Measurements from ENCODE around the gene IVL. TPM values are rescaled to one million over a fixed set of nuclear protein-coding genes. Genes with fewer than 3 reads are reported as not detected.

Gene IVL
- total RNA-seq, 1 donor from 2014 or later: not detected

- Histone ChIP-seq H3K27me3 (ENCODE audit: control insufficient read depth in 3 of 3, insufficient read depth in 3 of 3, low read length in 3 of 3) (no peaks in the 10 kb centered on the region), H3K36me3 (ENCODE audit: control insufficient read depth in 3 of 3, insufficient read depth in 3 of 3, low read length in 3 of 3) (no peaks in the 10 kb centered on the region), H3K9ac (ENCODE audit: low read depth in 1 of 3, low read length in 3 of 3) (no peak overlapping the region), H3K4me1 (ENCODE audit: control insufficient read depth in 3 of 3, insufficient read depth in 3 of 3, low read length in 3 of 3) (no peaks in the 10 kb centered on the region), H3K27ac (ENCODE audit: low read depth, low read length) (no peak overlapping the region), H3K4me3 (ENCODE audit: low read length in 3 of 3) (no peak overlapping the region), H3K9me3 (ENCODE audit: control insufficient read depth in 3 of 3, low read length in 3 of 3) (peaks cover 0 to 2% (median 0%) of the 10 kb centered on the region in 3 donors)
Observed at GRCh38 chr1:152942161-152942560, 33.8 kb downstream of the IVL start.

DNA sequence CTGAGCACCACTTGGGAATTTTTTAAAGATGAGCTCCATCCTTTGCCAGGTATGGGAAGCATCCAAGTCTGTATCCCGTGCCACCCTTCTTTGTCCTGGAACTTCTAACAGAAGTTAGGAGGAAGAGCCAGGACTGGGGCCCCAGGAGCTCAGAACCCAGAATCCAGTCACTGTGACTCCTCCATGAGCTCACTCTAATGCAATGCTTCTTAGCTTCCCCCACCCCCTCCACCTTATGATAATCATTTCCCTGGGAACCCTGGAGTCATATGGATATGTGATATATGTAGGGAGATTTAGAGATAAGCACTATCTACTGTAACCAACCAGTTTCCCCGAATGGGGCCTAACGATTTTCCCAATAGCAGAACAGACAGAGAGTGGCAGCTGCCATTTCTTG lies 37.9 kb downstream of the IVL start:
- no peaks in the 10 kb centered on the region for H3K4me1 ChIP-seq (ENCODE audit: control insufficient read depth in 3 of 3, insufficient read depth in 3 of 3, low read length in 3 of 3)
- no peak overlapping the region for H3K4me3 ChIP-seq (ENCODE audit: low read length in 3 of 3)
- H3K9me3 ChIP-seq (ENCODE audit: control insufficient read depth in 3 of 3, low read length in 3 of 3): peaks cover 0 to 2% (median 0%) of the 10 kb centered on the region in 3 donors
- H3K27ac ChIP-seq (ENCODE audit: low read depth, low read length): no peak overlapping the region
- no peaks in the 10 kb centered on the region for H3K36me3 ChIP-seq (ENCODE audit: control insufficient read depth in 3 of 3, insufficient read depth in 3 of 3, low read length in 3 of 3)
- no peaks in the 10 kb centered on the region for H3K27me3 ChIP-seq (ENCODE audit: control insufficient read depth in 3 of 3, insufficient read depth in 3 of 3, low read length in 3 of 3)
- no peak overlapping the region for H3K9ac ChIP-seq (ENCODE audit: low read depth in 1 of 3, low read length in 3 of 3)

- H3K27ac ChIP-seq (ENCODE audit: low read depth, low read length): no peak within 1 kb of the TSS
- no peaks in the 10 kb centered on the region for H3K27me3 ChIP-seq (ENCODE audit: control insufficient read depth in 3 of 3, insufficient read depth in 3 of 3, low read length in 3 of 3)
- H3K9ac ChIP-seq (ENCODE audit: low read depth in 1 of 3, low read length in 3 of 3): no peak within 1 kb of the TSS
- H3K4me1 ChIP-seq (ENCODE audit: control insufficient read depth in 3 of 3, insufficient read depth in 3 of 3, low read length in 3 of 3): no peaks in the 10 kb centered on the region
- H3K9me3 ChIP-seq (ENCODE audit: control insufficient read depth in 3 of 3, low read length in 3 of 3): peaks cover 0 to 2% (median 0%) of the 10 kb centered on the region in 3 donors
- H3K4me3 ChIP-seq (ENCODE audit: low read length in 3 of 3): no peak within 1 kb of the TSS
- no peaks in the 10 kb centered on the region for H3K36me3 ChIP-seq (ENCODE audit: control insufficient read depth in 3 of 3, insufficient read depth in 3 of 3, low read length in 3 of 3)
Observed at GRCh38 chr1:152946651-152947256, 38.4 kb downstream of the IVL start, which contains the start of gene SPRR5. SPRR5 (plus strand) TSS chr1:152947206; CDS start chr1:152948555, 1,349 bp downstream.

- peaks cover 0 to 2% (median 0%) of the 10 kb centered on the region in 3 donors for H3K9me3 ChIP-seq (ENCODE audit: control insufficient read depth in 3 of 3, low read length in 3 of 3)
- no peaks in the 10 kb centered on the region for H3K36me3 ChIP-seq (ENCODE audit: control insufficient read depth in 3 of 3, insufficient read depth in 3 of 3, low read length in 3 of 3)
- no peak overlapping the region for H3K4me3 ChIP-seq (ENCODE audit: low read length in 3 of 3)
- H3K27me3 ChIP-seq (ENCODE audit: control insufficient read depth in 3 of 3, insufficient read depth in 3 of 3, low read length in 3 of 3): peaks cover 0 to 3% (median 0%) of the 10 kb centered on the region in 3 donors
- no peak overlapping the region for H3K9ac ChIP-seq (ENCODE audit: low read depth in 1 of 3, low read length in 3 of 3)
- no peaks in the 10 kb centered on the region for H3K4me1 ChIP-seq (ENCODE audit: control insufficient read depth in 3 of 3, insufficient read depth in 3 of 3, low read length in 3 of 3)
- H3K27ac ChIP-seq (ENCODE audit: low read depth, low read length): no peak overlapping the region
Observed at GRCh38 chr1:152951711-152952110, 43.4 kb downstream of the IVL start.

GRCh38 chr1:152953761-152954160 lies 45.4 kb downstream of the IVL start:
- Histone ChIP-seq H3K4me1 (ENCODE audit: control insufficient read depth in 3 of 3, insufficient read depth in 3 of 3, low read length in 3 of 3) (no peaks in the 10 kb centered on the region), H3K36me3 (ENCODE audit: control insufficient read depth in 3 of 3, insufficient read depth in 3 of 3, low read length in 3 of 3) (no peaks in the 10 kb centered on the region), H3K4me3 (ENCODE audit: low read length in 3 of 3) (no peak overlapping the region), H3K27ac (ENCODE audit: low read depth, low read length) (no peak overlapping the region), H3K9me3 (ENCODE audit: control insufficient read depth in 3 of 3, low read length in 3 of 3) (no peaks in the 10 kb centered on the region), H3K27me3 (ENCODE audit: control insufficient read depth in 3 of 3, insufficient read depth in 3 of 3, low read length in 3 of 3) (peaks cover 0 to 3% (median 0%) of the 10 kb centered on the region in 3 donors), H3K9ac (ENCODE audit: low read depth in 1 of 3, low read length in 3 of 3) (no peak overlapping the region)

DNA sequence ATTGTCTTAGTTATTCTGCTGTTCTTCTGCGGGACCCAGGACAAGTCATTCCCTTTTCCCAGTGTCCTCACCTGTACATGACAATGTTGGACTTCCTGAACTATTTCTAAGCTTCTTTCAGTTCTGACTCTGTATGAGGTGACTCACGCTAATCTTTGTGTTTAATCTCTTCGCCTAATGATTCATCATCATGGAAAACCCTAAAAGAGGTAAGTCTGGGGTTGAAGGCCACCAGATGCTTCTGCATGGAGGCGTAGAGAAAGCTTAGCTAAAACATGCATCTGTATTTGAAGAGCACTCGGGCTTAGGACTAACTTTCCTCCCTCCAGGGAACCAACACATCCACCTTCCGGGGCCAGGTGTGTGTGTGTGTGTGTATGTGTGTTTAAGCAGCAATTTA lies 46.1 kb downstream of the IVL start:
- no peak overlapping the region for H3K9ac ChIP-seq (ENCODE audit: low read depth in 1 of 3, low read length in 3 of 3)
- H3K4me1 ChIP-seq (ENCODE audit: control insufficient read depth in 3 of 3, insufficient read depth in 3 of 3, low read length in 3 of 3): no peaks in the 10 kb centered on the region
- no peak overlapping the region for H3K4me3 ChIP-seq (ENCODE audit: low read length in 3 of 3)
- no peaks in the 10 kb centered on the region for H3K36me3 ChIP-seq (ENCODE audit: control insufficient read depth in 3 of 3, insufficient read depth in 3 of 3, low read length in 3 of 3)
- H3K9me3 ChIP-seq (ENCODE audit: control insufficient read depth in 3 of 3, low read length in 3 of 3): no peaks in the 10 kb centered on the region
- no peak overlapping the region for H3K27ac ChIP-seq (ENCODE audit: low read depth, low read length)
- peaks cover 0 to 3% (median 0%) of the 10 kb centered on the region in 3 donors for H3K27me3 ChIP-seq (ENCODE audit: control insufficient read depth in 3 of 3, insufficient read depth in 3 of 3, low read length in 3 of 3)

GRCh38 chr1:152957561-152957960 lies 49.2 kb downstream of the IVL start:
- no peaks in the 10 kb centered on the region for H3K4me1 ChIP-seq (ENCODE audit: control insufficient read depth in 3 of 3, insufficient read depth in 3 of 3, low read length in 3 of 3)
- no peak overlapping the region for H3K9ac ChIP-seq (ENCODE audit: low read depth in 1 of 3, low read length in 3 of 3)
- no peak overlapping the region for H3K4me3 ChIP-seq (ENCODE audit: low read length in 3 of 3)
- H3K27ac ChIP-seq (ENCODE audit: low read depth, low read length): no peak overlapping the region
- H3K36me3 ChIP-seq (ENCODE audit: control insufficient read depth in 3 of 3, insufficient read depth in 3 of 3, low read length in 3 of 3): no peaks in the 10 kb centered on the region
- peaks cover 0 to 4% (median 3%) of the 10 kb centered on the region in 3 donors for H3K27me3 ChIP-seq (ENCODE audit: control insufficient read depth in 3 of 3, insufficient read depth in 3 of 3, low read length in 3 of 3)
- H3K9me3 ChIP-seq (ENCODE audit: control insufficient read depth in 3 of 3, low read length in 3 of 3): peaks cover 0 to 3% (median 0%) of the 10 kb centered on the region in 3 donors

DNA sequence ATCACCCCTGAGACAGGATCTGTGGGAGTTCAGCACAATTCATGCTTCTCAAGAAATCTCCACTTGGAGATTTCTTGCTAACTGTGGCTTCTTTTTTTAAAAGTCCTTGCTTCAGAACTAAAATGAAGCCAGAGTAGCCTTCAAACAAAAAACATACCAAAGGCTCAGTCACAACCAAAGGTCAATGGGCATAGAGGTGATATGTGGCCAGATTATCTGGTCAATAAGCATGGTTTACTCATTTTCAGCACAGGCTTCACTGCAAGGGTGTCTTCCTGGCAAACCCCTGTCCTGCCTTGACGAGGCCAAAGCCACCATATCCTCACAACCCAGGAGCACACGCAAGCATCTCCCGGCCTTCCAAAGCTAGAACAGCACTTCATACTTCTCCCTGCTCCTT lies 50.9 kb downstream of the IVL start:
- Histone ChIP-seq H3K36me3 (ENCODE audit: control insufficient read depth in 3 of 3, insufficient read depth in 3 of 3, low read length in 3 of 3) (no peaks in the 10 kb centered on the region), H3K9me3 (ENCODE audit: control insufficient read depth in 3 of 3, low read length in 3 of 3) (peaks cover 0 to 3% (median 0%) of the 10 kb centered on the region in 3 donors), H3K27ac (ENCODE audit: low read depth, low read length) (no peak overlapping the region), H3K4me1 (ENCODE audit: control insufficient read depth in 3 of 3, insufficient read depth in 3 of 3, low read length in 3 of 3) (no peaks in the 10 kb centered on the region), H3K27me3 (ENCODE audit: control insufficient read depth in 3 of 3, insufficient read depth in 3 of 3, low read length in 3 of 3) (peaks cover 0 to 4% (median 0%) of the 10 kb centered on the region in 3 donors), H3K4me3 (ENCODE audit: low read length in 3 of 3) (no peak overlapping the region), H3K9ac (ENCODE audit: low read depth in 1 of 3, low read length in 3 of 3) (no peak overlapping the region)

DNA sequence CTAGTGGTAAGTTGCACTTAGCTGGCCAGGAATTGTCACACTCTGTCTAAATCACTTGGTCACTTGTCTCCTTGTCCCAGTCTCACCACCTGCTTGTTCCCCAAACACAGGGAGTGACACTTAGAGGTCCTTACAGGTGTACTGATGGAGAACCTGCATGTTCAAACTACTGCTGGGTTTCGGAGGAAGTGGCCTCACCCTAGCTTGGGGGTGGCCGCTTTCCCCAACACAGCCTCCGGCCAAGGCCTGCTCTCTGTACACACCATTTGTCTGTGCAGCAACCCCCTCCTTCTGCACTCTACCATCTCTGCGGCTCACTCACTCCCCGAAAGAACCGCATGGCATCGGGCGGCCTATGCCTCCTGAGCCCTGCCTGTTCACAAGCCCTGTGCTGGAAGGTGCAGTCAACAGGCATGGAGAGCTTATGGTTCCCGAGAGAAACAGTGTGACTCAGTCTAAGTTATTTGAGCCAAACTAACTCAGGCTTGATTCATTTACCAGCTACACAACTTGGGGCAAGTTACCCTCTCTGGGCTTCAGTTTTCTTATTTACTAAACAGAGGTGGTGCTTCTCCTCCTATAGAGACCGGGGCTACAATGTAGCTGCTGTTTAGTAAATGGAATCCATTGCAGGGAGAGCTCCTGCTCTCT lies 51.6 kb downstream of the IVL start:
- Histone ChIP-seq H3K9me3 (ENCODE audit: control insufficient read depth in 3 of 3, low read length in 3 of 3) (peaks cover 0 to 3% (median 0%) of the 10 kb centered on the region in 3 donors), H3K27ac (ENCODE audit: low read depth, low read length) (no peak overlapping the region), H3K4me3 (ENCODE audit: low read length in 3 of 3) (no peak overlapping the region), H3K4me1 (ENCODE audit: control insufficient read depth in 3 of 3, insufficient read depth in 3 of 3, low read length in 3 of 3) (no peaks in the 10 kb centered on the region), H3K9ac (ENCODE audit: low read depth in 1 of 3, low read length in 3 of 3) (no peak overlapping the region), H3K27me3 (ENCODE audit: control insufficient read depth in 3 of 3, insufficient read depth in 3 of 3, low read length in 3 of 3) (peaks cover 0 to 4% (median 3%) of the 10 kb centered on the region in 3 donors), H3K36me3 (ENCODE audit: control insufficient read depth in 3 of 3, insufficient read depth in 3 of 3, low read length in 3 of 3) (no peaks in the 10 kb centered on the region)

- peaks cover 0 to 4% (median 3%) of the 10 kb centered on the region in 3 donors for H3K27me3 ChIP-seq (ENCODE audit: control insufficient read depth in 3 of 3, insufficient read depth in 3 of 3, low read length in 3 of 3)
- H3K4me1 ChIP-seq (ENCODE audit: control insufficient read depth in 3 of 3, insufficient read depth in 3 of 3, low read length in 3 of 3): no peaks in the 10 kb centered on the region
- no peak overlapping the region for H3K27ac ChIP-seq (ENCODE audit: low read depth, low read length)
Observed at GRCh38 chr1:152960452-152961044, 52.2 kb downstream of the IVL start.

More at GRCh38 chr1:152960452-152961044, 52.2 kb downstream of the IVL start:
- Histone ChIP-seq H3K9ac (ENCODE audit: low read depth in 1 of 3, low read length in 3 of 3) (no peak overlapping the region), H3K4me3 (ENCODE audit: low read length in 3 of 3) (no peak overlapping the region), H3K9me3 (ENCODE audit: control insufficient read depth in 3 of 3, low read length in 3 of 3) (peaks cover 0 to 3% (median 0%) of the 10 kb centered on the region in 3 donors), H3K36me3 (ENCODE audit: control insufficient read depth in 3 of 3, insufficient read depth in 3 of 3, low read length in 3 of 3) (no peaks in the 10 kb centered on the region)
